Neural progenitor cell (in vitro differentiated cells): ENCODE data around the gene PJVK. TPM values are rescaled to one million over a fixed set of nuclear protein-coding genes. Genes with fewer than 3 reads are reported as not detected.
A peak's percentile ranks its signal among the peaks of the same experiment; 100 is the strongest.

ENCODE experiments used
- DNase-seq: peaks from one replicate; pipeline ENCODE4 v3.0.0-alpha.2; 2016; ENCODE audit warnings: low spot score
- H2AFZ ChIP-seq: fragments of 200-600 bp; sonication (generic); replicated peaks from 2 replicates; pipeline ENCODE4 v1.6.1; 2016; ENCODE audit warnings: antibody characterized with exemption
- H3F3A ChIP-seq: fragments of 200-600 bp; sonication (generic); 2 replicates; pipeline ENCODE4 v1.6.1; 2016; ENCODE audit warnings: antibody characterized with exemption, low read depth
- H3K27ac ChIP-seq: fragments of 200-600 bp; sonication (generic); 2 replicates; pipeline ENCODE4 v1.5.1; 2016; ENCODE audit warnings: mild to moderate bottlenecking
- H3K27me3 ChIP-seq: fragments of 200-600 bp; sonication (generic); 2 replicates; pipeline ENCODE4 v1.6.1; 2016; ENCODE audit warnings: mild to moderate bottlenecking, moderate library complexity
- H3K36me3 ChIP-seq: fragments of 200-600 bp; sonication (generic); 2 replicates; pipeline ENCODE4 v1.5.1; 2016
- H3K4me1 ChIP-seq: fragments of 200-600 bp; sonication (generic); 2 replicates; pipeline ENCODE4 v1.6.1; 2016; ENCODE audit warnings: mixed run types
- H3K4me2 ChIP-seq: fragments of 200-600 bp; sonication (generic); 2 replicates; pipeline ENCODE4 v1.6.1; 2016
- H3K4me3 ChIP-seq: fragments of 200-600 bp; sonication (generic); 2 replicates; pipeline ENCODE4 v1.5.1; 2016
- H3K79me2 ChIP-seq: fragments of 200-600 bp; sonication (generic); 2 replicates; pipeline ENCODE4 v1.6.1; 2016; ENCODE audit warnings: low read depth
- H3K9ac ChIP-seq: fragments of 200-600 bp; sonication (generic); 2 replicates; pipeline ENCODE4 v1.6.1; 2016
- H3K9me3 ChIP-seq: fragments of 200-600 bp; sonication (generic); 2 replicates; pipeline ENCODE4 v1.5.1; 2016; ENCODE audit warnings: low read depth
- H4K20me1 ChIP-seq: fragments of 200-600 bp; sonication (generic); 2 replicates; pipeline ENCODE4 v1.6.1; 2016; ENCODE audit warnings: low read depth
- H3K27ac Mint-ChIP-seq: 3 replicates; pipeline ENCODE4 v1.8.0; 2021; ENCODE audit warnings: mixed read lengths
- H3K27me3 Mint-ChIP-seq: 2 replicates; pipeline ENCODE4 v1.8.0; 2022; ENCODE audit warnings: low read depth, mild to moderate bottlenecking, inconsistent platforms, moderate library complexity, mixed read lengths; ENCODE audit not compliant: insufficient read depth
- H3K36me3 Mint-ChIP-seq: 3 replicates; pipeline ENCODE4 v1.8.0; 2021; ENCODE audit warnings: mixed read lengths
- H3K4me1 Mint-ChIP-seq: 3 replicates; pipeline ENCODE4 v1.8.0; 2021; ENCODE audit warnings: mixed read lengths
- H3K4me3 Mint-ChIP-seq: 3 replicates; pipeline ENCODE4 v1.8.0; 2021; ENCODE audit warnings: mild to moderate bottlenecking, moderate library complexity, mixed read lengths
- H3K9me3 Mint-ChIP-seq: 3 replicates; pipeline ENCODE4 v1.8.0; 2020; ENCODE audit warnings: mixed read lengths
- EZH2 ChIP-seq: fragments of 200-600 bp; sonication (generic); IDR thresholded peaks from 2 replicates; pipeline ENCODE4 v1.6.1; 2017; ENCODE audit warnings: antibody characterized with exemption, mild to moderate bottlenecking, moderate library complexity
- EZH2phosphoT487 ChIP-seq: fragments of 200-600 bp; sonication (generic); IDR thresholded peaks from 2 replicates; pipeline ENCODE4 v1.6.1; 2017; ENCODE audit warnings: antibody characterized with exemption
- total RNA-seq: library from RNA; depleted of rRNA; stranded (reverse); fragments of >200 nt; gene quantifications from 2 replicates; pipeline ENCODE4 v1.2.3, GENCODE V29; 2015; ENCODE audit warnings: low replicate concordance
- TF ChIP-seq, protein P1 (sequence below): fragments of 200-600 bp; sonication (generic); IDR thresholded peaks from 2 replicates; pipeline ENCODE4 v1.5.1; 2017; ENCODE audit warnings: antibody characterized with exemption, mild to moderate bottlenecking

Gene PJVK
- total RNA-seq, 1 donor from 2014 or later: 3.0 TPM

DNA sequence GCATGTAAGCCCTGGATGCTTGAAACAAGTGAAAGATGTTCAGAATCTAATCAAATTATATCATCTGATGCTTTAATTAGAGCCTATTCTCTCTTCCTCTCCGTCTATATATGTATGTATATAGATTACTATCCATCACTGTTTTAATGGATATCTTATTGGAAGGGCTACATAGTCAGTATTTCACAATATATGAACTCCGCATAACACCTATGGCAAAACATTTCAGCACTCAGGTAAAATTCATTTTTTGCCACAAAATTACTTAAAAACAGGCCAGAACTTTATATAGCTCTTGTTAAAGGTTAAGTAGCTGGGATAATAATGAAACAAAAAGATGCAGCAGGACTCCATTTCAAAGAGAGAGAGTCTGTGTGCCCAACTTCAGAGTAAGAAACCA lies 1.2 kb downstream of the PJVK start:
- peak overlapping the region; percentile 99 for H3K27ac ChIP-seq
- no peak overlapping the region for H2AFZ ChIP-seq
- Mint-ChIP-seq H3K27ac (no peak overlapping the region), H3K36me3 (peaks cover 8% of the 10 kb centered on the region), H3K27me3 (no peaks in the 10 kb centered on the region), H3K9me3 (no peaks in the 10 kb centered on the region), H3K4me3 (peak overlapping the region; percentile 22), H3K4me1 (peaks cover 27% of the 10 kb centered on the region)
- H3F3A ChIP-seq: peaks cover 32% of the 10 kb centered on the region
- H3K9me3 ChIP-seq: no peaks in the 10 kb centered on the region
- no peak for DNase-seq
- TF ChIP-seq, protein P1, sequence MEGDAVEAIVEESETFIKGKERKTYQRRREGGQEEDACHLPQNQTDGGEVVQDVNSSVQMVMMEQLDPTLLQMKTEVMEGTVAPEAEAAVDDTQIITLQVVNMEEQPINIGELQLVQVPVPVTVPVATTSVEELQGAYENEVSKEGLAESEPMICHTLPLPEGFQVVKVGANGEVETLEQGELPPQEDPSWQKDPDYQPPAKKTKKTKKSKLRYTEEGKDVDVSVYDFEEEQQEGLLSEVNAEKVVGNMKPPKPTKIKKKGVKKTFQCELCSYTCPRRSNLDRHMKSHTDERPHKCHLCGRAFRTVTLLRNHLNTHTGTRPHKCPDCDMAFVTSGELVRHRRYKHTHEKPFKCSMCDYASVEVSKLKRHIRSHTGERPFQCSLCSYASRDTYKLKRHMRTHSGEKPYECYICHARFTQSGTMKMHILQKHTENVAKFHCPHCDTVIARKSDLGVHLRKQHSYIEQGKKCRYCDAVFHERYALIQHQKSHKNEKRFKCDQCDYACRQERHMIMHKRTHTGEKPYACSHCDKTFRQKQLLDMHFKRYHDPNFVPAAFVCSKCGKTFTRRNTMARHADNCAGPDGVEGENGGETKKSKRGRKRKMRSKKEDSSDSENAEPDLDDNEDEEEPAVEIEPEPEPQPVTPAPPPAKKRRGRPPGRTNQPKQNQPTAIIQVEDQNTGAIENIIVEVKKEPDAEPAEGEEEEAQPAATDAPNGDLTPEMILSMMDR: no peak
- TF ChIP-seq EZH2phosphoT487 (no peak), EZH2 (no peak)
- no peak overlapping the region for H3K4me3 ChIP-seq
- no peak overlapping the region for H3K9ac ChIP-seq
- no peaks in the 10 kb centered on the region for H3K27me3 ChIP-seq
- peaks cover 32% of the 10 kb centered on the region for H3K79me2 ChIP-seq
- peaks cover 7% of the 10 kb centered on the region for H3K36me3 ChIP-seq
- peaks cover 27% of the 10 kb centered on the region for H4K20me1 ChIP-seq
- H3K4me2 ChIP-seq: no peak overlapping the region
- H3K4me1 ChIP-seq: peaks cover 19% of the 10 kb centered on the region

DNA sequence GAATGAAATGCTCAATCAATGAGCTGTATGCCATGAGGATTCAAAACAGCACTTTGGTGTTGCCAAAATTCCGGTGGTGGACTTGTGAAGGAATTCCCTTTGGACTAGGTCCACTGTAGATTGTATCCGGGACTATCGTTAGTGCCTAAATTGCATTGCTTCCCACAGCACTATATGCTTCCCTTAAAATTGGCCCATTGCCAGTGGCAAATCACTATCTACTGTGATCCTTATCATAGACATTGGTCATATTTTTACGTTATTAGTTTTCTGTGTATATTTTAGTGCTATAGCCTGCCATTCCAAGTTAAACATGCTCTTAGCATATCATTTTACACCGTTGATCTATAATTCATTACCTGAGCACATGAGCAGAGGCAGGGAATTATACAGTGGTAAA lies 1.7 kb downstream of the PJVK start:
- peaks cover 32% of the 10 kb centered on the region for H3F3A ChIP-seq
- no peaks in the 10 kb centered on the region for H3K9me3 ChIP-seq
- Mint-ChIP-seq H3K27me3 (no peaks in the 10 kb centered on the region), H3K27ac (no peak overlapping the region), H3K4me1 (peaks cover 27% of the 10 kb centered on the region), H3K9me3 (no peaks in the 10 kb centered on the region), H3K36me3 (peaks cover 5% of the 10 kb centered on the region), H3K4me3 (no peak overlapping the region)
- no peak overlapping the region for H3K27ac ChIP-seq
- H3K79me2 ChIP-seq: peaks cover 26% of the 10 kb centered on the region
- H3K9ac ChIP-seq: no peak overlapping the region
- no peak overlapping the region for H3K4me2 ChIP-seq
- H3K27me3 ChIP-seq: no peaks in the 10 kb centered on the region
- no peak overlapping the region for H3K4me3 ChIP-seq
- H3K4me1 ChIP-seq: peaks cover 19% of the 10 kb centered on the region
- H3K36me3 ChIP-seq: peaks cover 1% of the 10 kb centered on the region
- peaks cover 25% of the 10 kb centered on the region for H4K20me1 ChIP-seq
- no peak for DNase-seq
- TF ChIP-seq, protein P1: no peak
- TF ChIP-seq EZH2phosphoT487 (no peak), EZH2 (no peak)
- no peak overlapping the region for H2AFZ ChIP-seq

DNA sequence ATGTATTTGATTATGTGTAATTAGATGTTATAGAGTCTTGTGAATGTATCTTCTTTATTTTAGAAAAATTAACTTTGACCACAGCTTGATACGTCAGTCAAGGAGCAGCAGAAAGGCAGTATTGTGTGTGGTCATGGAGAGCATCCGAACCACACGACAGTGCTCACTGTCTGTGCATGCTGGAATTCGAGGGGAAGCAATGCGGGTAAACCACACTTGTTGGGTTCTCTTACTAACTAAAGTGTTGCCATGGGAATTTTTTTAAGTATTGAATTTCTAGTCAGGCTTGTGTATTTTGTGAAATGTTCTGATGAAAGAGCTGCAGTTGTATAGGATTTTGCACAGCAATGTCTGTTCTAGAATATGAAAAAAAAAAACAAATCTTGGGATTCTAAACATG lies 4.8 kb downstream of the PJVK start:
- H3F3A ChIP-seq: peaks cover 15% of the 10 kb centered on the region
- no peak overlapping the region for H3K27ac ChIP-seq
- H3K36me3 Mint-ChIP-seq: no peaks in the 10 kb centered on the region
- H3K79me2 ChIP-seq: no peaks in the 10 kb centered on the region
- no peaks in the 10 kb centered on the region for H3K9me3 ChIP-seq
- H3K4me1 Mint-ChIP-seq: peaks cover 6% of the 10 kb centered on the region
- TF ChIP-seq, protein P1: no peak
- TF ChIP-seq EZH2phosphoT487 (no peak), EZH2 (no peak)
- H3K4me3 ChIP-seq: no peak overlapping the region
- H4K20me1 ChIP-seq: no peaks in the 10 kb centered on the region
- no peak overlapping the region for H3K4me3 Mint-ChIP-seq
- no peak overlapping the region for H3K27ac Mint-ChIP-seq
- H2AFZ ChIP-seq: no peak overlapping the region
- no peak overlapping the region for H3K4me2 ChIP-seq
- no peaks in the 10 kb centered on the region for H3K27me3 ChIP-seq
- H3K27me3 Mint-ChIP-seq: no peaks in the 10 kb centered on the region
- no peak overlapping the region for H3K9ac ChIP-seq
- H3K36me3 ChIP-seq: no peaks in the 10 kb centered on the region
- H3K9me3 Mint-ChIP-seq: no peaks in the 10 kb centered on the region
- DNase-seq: no peak
- H3K4me1 ChIP-seq: peaks cover 5% of the 10 kb centered on the region
